Endothelial cell of umbilical vein (primary cell): ENCODE data around the gene COG6. TPM values are rescaled to one million over a fixed set of nuclear protein-coding genes. Genes with fewer than 3 reads are reported as not detected.

Experiments
- BruUV-seq: library from RNA; stranded (reverse); fragments of 400-500 nt; replicated peaks from 2 replicates; lab custom pipeline; 2021; lab: Mats Ljungman, UMichigan
- CTCF ChIA-PET: fragments of 300-600, 350-600 bp; sonication (Branson Sonifier 250); formaldehyde crosslinking; loops from one replicate; lab custom pipeline; 2021; ENCODE audit warnings: antibody characterized with exemption, inconsistent platforms; lab: Charles Lee
- POLR2A ChIA-PET: fragments of 300-600, 350-600 bp; sonication (Branson Sonifier 250); formaldehyde crosslinking; loops from one replicate; lab custom pipeline; 2021; ENCODE audit warnings: antibody characterized with exemption, inconsistent platforms; lab: Charles Lee
- DNase-seq: peaks from one replicate; pipeline ENCODE4 v3.0.0-alpha.2; 2011; ENCODE audit warnings: low read depth, low spot score
- FAIRE-seq: peaks from 2 replicates; lab custom pipeline; 2011; peaks lifted over from hg19 to GRCh38; lab: Jason Lieb, UNC
- H2AFZ ChIP-seq: 2 replicates; pipeline ENCODE4 v1.6.0; 2012; ENCODE audit warnings: low read depth, low read length, control low read depth, inconsistent platforms
- H3K27ac ChIP-seq: 2 replicates; pipeline ENCODE4 v1.5.1; 2011; ENCODE audit warnings: low read depth, mild to moderate bottlenecking, control low read depth, low read length, moderate library complexity; ENCODE audit not compliant: insufficient read depth
- H3K27me3 ChIP-seq, 2 experiments: 2 replicates each; pipeline versions ENCODE4 v1.6.0 to v1.6.1; 2011; ENCODE audit warnings: low read length in 2 of 2, mixed read lengths in 1 of 2; ENCODE audit not compliant: control insufficient read depth in 2 of 2, insufficient read depth in 2 of 2
- H3K36me3 ChIP-seq, 2 experiments: 2 replicates in 1 of 2; 3 replicates in 1 of 2; pipeline ENCODE4 v1.5.1; 2011; ENCODE audit warnings: low read length in 2 of 2, mild to moderate bottlenecking in 1 of 2, moderate library complexity in 1 of 2; ENCODE audit not compliant: control insufficient read depth in 2 of 2, insufficient read depth in 2 of 2; ENCODE audit errors: extremely low read depth in 1 of 2
- H3K4me1 ChIP-seq: 3 replicates; pipeline ENCODE4 v1.5.1; 2011; ENCODE audit warnings: mild to moderate bottlenecking, low read length; ENCODE audit not compliant: control insufficient read depth, insufficient read depth; ENCODE audit errors: extremely low read depth
- H3K4me2 ChIP-seq: 2 replicates; pipeline ENCODE4 v1.6.1; 2011; ENCODE audit warnings: low read length, control low read depth, mixed read lengths; ENCODE audit not compliant: insufficient read depth
- H3K4me3 ChIP-seq, 3 experiments: fragments of 200-600 bp in 1 of 3; sonication (generic), shearing (Covaris generic) in 1 of 3; replicated peaks in 1 of 3; 2 replicates each; pipeline ENCODE4 v1.5.1; 2011 to 2016; ENCODE audit warnings: control low read depth in 3 of 3, low read length in 3 of 3, mild to moderate bottlenecking in 2 of 3, inconsistent platforms in 1 of 3, low read depth in 1 of 3, moderate library complexity in 1 of 3; ENCODE audit not compliant: insufficient read depth in 1 of 3
- H3K79me2 ChIP-seq: 2 replicates; pipeline ENCODE4 v1.6.0; 2012; ENCODE audit warnings: low read length, inconsistent platforms; ENCODE audit not compliant: control insufficient read depth, insufficient read depth
- H3K9ac ChIP-seq: replicated peaks from 2 replicates; pipeline ENCODE3; 2011; ENCODE audit warnings: low read length, control low read depth; ENCODE audit not compliant: insufficient read depth; ENCODE audit errors: extremely low read depth
- H3K9me1 ChIP-seq: replicated peaks from 3 replicates; pipeline ENCODE4 v1.6.0; 2011; ENCODE audit warnings: mild to moderate bottlenecking, low read length; ENCODE audit not compliant: control insufficient read depth, insufficient read depth; ENCODE audit errors: extremely low read depth
- H3K9me3 ChIP-seq: replicated peaks from 2 replicates; pipeline ENCODE4 v1.5.1; 2012; ENCODE audit warnings: low read length, inconsistent platforms; ENCODE audit not compliant: control insufficient read depth, insufficient read depth
- H4K20me1 ChIP-seq: replicated peaks from 2 replicates; pipeline ENCODE3; 2011; ENCODE audit warnings: mild to moderate bottlenecking, low read length; ENCODE audit not compliant: control insufficient read depth, insufficient read depth; ENCODE audit errors: extremely low read depth
- CTCF ChIP-seq, 2 donors: IDR thresholded peaks; 1 replicate in 1 of 2; 2 replicates in 1 of 2; pipeline ENCODE4 v1.5.1; 2011; ENCODE audit warnings: low read length in 2 of 2, mild to moderate bottlenecking in 2 of 2, moderate library complexity in 2 of 2, control low read depth in 1 of 2, inconsistent platforms in 1 of 2, low read depth in 1 of 2; ENCODE audit not compliant: insufficient read depth in 1 of 2; ENCODE audit errors: extremely low read depth in 1 of 2
- EZH2 ChIP-seq: IDR thresholded peaks from 2 replicates; pipeline ENCODE4 v1.6.1; 2012; ENCODE audit warnings: borderline replicate concordance, low read depth, mild to moderate bottlenecking, moderate library complexity, low read length, inconsistent platforms; ENCODE audit not compliant: severe bottlenecking
- GATA2 ChIP-seq: IDR thresholded peaks from 2 replicates; pipeline ENCODE4 v1.7.0; 2011; ENCODE audit warnings: low read depth, mild to moderate bottlenecking, moderate library complexity, mixed read lengths, low read length; ENCODE audit not compliant: insufficient read length, insufficient read depth
- POLR2AphosphoS5 ChIP-seq: IDR thresholded peaks from 2 replicates; pipeline ENCODE4 v1.6.1; 2012; ENCODE audit warnings: low read depth, mild to moderate bottlenecking, control low read depth, low read length, moderate library complexity; ENCODE audit not compliant: insufficient read depth
- dilution Hi-C: fragments of 300-500 bp; cut with MboI; formaldehyde crosslinking; loops from one replicate; pipeline ENCODE4 v1.15.0; 2019; ENCODE audit warnings: low sequenced_read_pairs; ENCODE audit not compliant: extremely low pct_ligation_motif_present
- intact Hi-C: fragments of 100-400 bp; cut with micrococcal nuclease; formaldehyde crosslinking; loops from one replicate; pipeline ENCODE4 v1.10.0; 2022
- polyA plus RNA-seq, 4 experiments: library from polyadenylated mRNA; depleted of rRNA in 3 of 4; stranded (reverse) in 3 of 4; unstranded in 1 of 4; fragments of >200 nt; gene quantifications; 2 replicates each; pipeline versions ENCODE4 v1.2.1 to v1.2.3, GENCODE V29; 2011 to 2012; ENCODE audit warnings: missing spikeins in 1 of 4
- total RNA-seq: library from RNA; stranded (reverse); gene quantifications from 2 replicates; pipeline ENCODE4 v1.2.3, GENCODE V29; 2021

COG6 gene
- total and polyA plus RNA-seq, 2 donors (not counting 3 experiments of a cell fraction or from before 2014, with no cell fraction given) = 12.1 to 41.1 TPM

DNA sequence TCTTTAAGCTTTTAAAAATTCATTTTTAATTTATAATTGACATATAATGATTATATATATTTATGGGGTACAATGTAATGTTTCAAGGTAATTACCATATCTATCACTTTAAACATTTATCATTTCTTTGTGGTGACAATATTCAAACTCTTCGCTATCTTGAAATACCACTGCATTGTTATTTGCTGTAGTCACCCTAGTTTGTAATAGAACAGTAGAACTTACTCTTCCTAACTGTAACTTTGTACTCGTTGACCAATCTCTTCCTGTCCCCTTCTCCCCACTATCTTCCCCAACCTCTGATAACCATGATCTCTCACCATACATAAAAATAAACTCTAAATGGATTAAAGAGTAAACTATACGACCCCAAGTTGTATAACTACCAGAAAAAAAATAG is 20.4 kb downstream of the COG6 start:
- Histone ChIP-seq H2AFZ (no peak overlapping the region), H3K4me3 (no peak overlapping the region), H3K9me1 (no peaks in the 10 kb centered on the region), H3K4me1 (no peaks in the 10 kb centered on the region), H4K20me1 (no peaks in the 10 kb centered on the region), H3K9ac (no peak overlapping the region), H3K79me2 (no peaks in the 10 kb centered on the region), H3K9me3 (no peaks in the 10 kb centered on the region), H3K4me2 (no peak overlapping the region), H3K27ac (no peak overlapping the region), H3K27me3 (no peaks in the 10 kb centered on the region), H3K36me3 (peaks cover 0 to 2% of the 10 kb centered on the region in 2 experiments)
- no peak for DNase-seq
- FAIRE-seq = no peak
- no TSS peak for BruUV-seq
- intact Hi-C loops = loop anchor here (1.0 to 2.0 kb wide), 2 partner anchors 531 to 625 kb away; no protein-coding TSS in a partner anchor
- ChIA-PET CTCF (interaction anchor here (0.8 to 1.9 kb wide), 7 partner anchors 60 to 1102 kb away, joined by 3 to 26 read pairs (median 5); no protein-coding TSS in a partner anchor), POLR2A (no interaction called here)
- TF ChIP-seq EZH2 (no peak), POLR2AphosphoS5 (no peak), GATA2 (no peak), CTCF (IDR thresholded peaks at IDR 0.05; ENCODE audit: extremely low read depth in 1 of 2, insufficient read depth in 1 of 2, low read depth in 1 of 2, low read length in 2 of 2) (no peak)
- dilution Hi-C loops = no loop called here
